GM21737 (cell line): Measurements from ENCODE around the gene SLC6A11.

Source experiments
- ATAC-seq: cut with Tn5 transposase; IDR thresholded peaks from one replicate; pipeline ENCODE4 v1.9.1; 2021; ENCODE audit warnings: mild to moderate bottlenecking, moderate library complexity; ENCODE audit not compliant: unreplicated experiment

Gene SLC6A11

DNA sequence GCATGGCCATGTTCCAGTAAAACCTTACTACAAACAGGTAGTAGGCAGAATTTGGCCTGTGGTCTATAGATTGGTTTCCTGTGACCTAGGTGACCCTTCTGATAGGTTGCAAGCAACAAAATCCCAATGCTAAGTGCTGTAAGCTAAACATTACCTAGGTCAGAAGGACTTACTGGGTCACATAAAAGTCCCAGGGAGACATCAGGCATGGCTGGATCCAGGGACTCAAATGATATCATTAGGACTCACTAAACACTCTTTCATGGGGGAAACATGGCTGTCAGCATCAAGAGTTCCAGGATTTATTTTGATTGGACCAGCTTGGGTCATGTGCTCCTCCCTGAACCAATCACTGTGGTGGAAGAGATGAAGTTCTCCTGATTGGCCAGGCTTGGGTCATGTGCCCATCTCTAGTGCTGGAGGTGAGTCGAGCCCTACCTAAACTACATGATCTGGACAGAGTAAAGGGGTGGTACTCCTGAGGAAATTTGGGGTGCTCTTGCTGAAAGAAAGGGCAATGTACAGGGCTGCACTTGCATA lies 159.7 kb downstream of the SLC6A11 start:
- no peak for ATAC-seq

DNA sequence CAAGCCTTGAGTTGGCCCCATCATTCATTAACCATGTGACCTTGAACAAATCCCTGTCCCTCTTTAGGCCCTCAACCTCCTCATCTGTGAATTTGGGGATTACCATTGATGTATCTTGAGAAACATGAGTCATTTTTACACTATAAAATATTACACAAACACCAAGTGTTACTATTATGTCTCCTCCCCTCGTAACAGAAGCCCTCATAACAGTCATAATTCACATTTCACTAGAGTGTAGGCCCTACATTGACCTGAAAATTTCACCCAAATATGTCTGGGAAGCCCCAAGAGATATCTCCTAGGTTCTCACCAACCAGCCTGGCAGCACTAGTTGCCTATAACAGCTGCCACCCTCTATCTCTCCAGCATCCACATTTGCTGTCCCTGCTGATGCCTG lies 160.7 kb downstream of the SLC6A11 start:
- ATAC-seq = no peak

DNA sequence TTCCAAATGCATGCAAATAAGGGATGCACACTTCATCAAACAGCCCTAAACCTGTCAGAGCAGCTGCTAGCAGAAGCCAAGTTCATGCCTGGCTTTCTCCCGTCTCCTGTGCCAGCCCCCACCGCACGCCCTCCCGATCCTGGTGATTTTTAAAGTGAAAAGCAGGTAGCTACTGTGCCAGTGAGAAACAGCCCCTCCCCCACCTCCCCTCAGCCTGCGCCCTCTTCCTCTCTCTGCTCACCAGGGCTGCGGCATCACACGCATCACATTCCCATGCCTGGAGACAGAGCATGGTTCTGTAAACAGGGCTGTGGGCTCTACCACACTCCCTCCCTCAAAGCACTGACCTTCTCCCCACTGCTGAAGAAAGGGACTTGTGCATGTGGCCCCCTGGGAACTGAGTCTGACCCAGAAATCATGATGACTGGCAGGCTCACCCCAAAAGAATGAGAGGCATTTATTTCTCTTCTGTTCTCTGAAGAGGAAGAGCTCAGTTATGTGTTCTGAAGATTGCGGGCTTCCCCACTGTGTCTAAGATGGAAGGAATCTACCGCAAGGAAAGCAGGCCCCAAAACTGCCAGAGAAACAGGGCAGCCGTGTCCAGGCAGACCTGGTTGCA lies 162.0 kb downstream of the SLC6A11 start:
- no peak for ATAC-seq

DNA sequence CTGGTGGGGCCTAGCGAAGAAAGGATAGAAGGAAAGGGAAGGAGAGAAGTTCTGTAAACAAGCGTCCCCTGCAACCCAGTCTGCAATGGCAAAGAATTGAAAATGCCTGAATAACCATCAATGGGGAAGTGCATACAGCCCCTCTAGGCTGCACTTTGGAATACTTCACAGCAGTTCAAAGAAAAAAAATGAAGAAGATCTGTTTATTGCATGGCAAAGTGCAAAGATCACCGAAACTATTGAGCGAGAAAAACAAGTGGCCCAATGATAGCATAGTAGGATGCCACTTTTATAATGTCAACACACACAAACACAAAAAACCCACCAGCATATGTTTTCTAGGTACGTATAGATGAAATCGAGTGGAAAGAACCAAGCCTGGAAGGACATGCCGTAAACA lies 162.9 kb downstream of the SLC6A11 start:
- no peak for ATAC-seq

DNA sequence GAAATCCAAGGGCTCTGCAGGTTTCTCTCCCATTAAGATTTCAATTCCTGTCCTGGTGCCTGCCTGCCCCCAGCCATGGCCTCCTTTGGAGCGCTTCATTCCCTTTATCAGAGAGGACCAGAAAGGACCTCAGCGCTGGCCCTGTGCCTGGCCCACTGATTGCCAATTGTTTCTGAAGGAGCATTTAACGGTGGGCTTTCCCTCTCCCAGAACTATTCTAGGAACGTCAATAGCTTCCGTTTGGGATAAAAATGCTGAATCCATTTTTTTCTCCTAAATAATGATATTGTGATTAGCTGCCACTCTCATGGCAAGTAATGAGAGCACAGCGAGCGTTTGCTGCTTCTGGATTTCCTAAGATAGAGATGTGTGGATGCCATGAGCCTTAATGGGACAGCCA lies 164.3 kb downstream of the SLC6A11 start:
- ATAC-seq = no peak

DNA sequence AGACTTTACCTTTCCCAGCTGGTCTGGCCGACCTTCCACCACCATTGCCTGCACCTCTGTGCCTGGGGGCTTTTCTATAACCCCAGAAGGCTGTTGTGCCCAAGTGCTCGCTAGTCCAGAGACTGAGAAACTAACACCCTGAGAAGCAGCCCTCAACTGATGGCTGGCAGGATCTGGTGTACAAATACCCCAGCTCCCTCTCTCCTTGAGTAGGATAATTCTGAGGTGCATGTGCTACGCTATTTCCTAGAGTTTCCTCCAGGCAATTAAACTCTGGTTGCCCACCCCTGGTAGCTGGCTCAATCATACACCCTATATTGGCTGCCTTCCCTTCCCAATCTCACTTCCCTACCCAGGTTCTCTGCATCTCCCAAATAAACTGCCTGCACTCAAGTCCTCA lies 165.0 kb downstream of the SLC6A11 start:
- ATAC-seq = no peak

DNA sequence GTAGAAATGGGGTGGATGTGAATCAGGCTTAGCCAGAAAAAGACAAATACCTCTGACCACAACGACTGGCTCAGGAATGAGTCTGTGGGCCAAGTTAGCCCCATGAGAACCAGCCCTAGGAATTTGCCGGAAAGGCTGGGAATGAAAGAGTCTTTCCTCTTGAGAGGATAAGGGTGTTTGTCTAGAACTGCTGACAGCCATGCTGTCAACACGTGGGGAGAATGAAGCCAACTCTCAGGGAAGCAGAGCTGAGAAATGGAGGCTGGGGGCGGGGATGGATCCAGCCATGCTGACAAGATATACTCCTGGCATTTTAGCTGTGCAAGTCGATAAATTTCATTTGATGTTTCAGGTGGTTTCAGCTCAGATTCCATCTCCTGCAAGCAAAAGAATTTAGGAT lies 165.9 kb downstream of the SLC6A11 start:
- no peak for ATAC-seq

DNA sequence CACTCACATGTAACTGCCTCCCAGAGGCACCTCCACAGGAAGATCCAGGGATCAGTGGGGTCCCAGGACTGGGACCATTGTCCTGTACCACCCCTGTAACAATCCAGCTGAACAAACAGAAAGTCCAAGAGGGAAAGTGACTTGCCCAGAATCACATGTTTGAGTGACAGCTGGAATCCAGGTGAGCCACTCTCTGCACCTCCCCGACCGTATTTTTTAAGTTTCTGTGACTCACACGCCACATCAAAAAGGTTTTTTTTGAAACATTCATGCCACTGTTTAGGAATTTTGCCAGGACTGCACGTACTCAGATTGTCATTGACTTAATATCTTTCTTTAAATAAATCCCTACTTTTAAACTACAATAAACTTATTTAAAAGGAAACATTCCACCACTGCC lies 166.8 kb downstream of the SLC6A11 start:
- no peak for ATAC-seq

DNA sequence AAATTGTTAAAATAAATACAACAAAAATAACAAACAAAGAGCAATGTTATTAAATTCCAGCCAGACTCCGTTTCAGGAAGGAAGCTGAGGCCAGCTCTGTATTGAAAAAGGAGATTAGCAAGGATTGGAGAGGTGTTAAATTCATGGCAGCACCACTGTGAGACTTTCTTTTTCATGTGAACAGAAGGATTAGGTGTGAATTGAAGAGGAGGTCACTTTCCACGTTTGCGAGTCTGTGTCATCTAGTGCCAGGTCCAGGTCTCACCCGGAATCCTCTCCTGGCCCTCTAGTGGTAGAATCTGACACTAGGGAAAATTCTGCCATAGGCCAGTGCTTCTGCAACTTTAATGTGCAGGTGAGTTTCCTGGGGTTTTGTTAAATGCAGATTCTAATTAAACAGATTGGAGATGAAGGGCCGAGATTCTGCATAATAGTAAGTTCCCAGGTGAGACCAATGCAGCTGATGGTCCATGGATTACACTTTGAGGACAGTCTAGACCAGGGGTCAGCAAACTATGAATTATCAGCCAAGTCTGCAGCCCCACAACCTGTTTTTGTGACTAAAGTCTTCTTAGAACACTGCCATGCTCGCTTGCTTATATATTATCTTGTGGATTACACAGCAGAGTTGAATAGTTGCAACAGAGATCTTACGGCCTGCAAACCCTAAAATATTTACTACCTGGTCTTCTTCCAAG lies 167.3 kb downstream of the SLC6A11 start:
- no peak for ATAC-seq

DNA sequence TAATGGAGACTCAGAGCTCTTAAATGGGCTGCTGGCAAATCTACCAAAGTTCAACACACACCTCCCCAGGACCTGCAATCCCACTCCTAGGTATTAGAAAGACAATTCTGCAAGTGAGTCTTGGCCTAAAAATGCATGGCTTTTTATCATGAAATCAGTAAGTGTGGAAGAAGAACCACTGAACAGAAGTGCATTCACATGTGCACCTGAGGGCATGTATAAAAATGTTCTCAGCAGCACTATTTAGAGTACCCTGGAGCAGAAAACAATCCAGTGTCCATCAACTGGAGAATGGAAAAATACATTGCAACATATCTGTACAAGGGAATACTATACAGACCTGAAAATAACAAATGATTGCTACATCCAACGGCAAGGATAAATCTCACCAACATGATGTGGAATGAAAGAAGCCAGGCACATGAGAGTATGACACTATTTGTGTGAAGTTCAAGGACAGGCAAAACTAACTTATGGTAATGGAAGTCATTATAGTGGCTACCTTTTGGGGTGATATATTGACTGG lies 168.4 kb downstream of the SLC6A11 start:
- ATAC-seq = no peak

DNA sequence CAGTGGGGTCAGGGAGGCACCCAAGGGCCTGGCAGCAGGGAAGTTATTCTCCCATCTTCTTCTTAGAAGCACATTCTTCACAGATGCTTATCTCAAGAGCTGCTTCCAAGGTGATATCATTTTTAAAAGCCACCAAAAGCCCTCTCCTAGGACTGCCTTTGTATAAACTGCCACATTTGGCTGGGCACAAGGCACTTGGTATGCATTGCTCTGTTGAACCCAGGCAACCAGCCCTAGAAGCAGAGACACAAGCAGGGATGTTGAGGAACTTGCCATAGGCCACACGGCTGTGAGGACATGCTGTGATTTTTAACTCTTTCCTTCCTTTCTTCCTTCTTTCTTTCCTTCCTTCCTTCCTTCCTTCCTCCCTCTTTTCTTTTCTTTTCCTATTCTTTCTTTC lies 169.2 kb downstream of the SLC6A11 start:
- ATAC-seq = no peak

DNA sequence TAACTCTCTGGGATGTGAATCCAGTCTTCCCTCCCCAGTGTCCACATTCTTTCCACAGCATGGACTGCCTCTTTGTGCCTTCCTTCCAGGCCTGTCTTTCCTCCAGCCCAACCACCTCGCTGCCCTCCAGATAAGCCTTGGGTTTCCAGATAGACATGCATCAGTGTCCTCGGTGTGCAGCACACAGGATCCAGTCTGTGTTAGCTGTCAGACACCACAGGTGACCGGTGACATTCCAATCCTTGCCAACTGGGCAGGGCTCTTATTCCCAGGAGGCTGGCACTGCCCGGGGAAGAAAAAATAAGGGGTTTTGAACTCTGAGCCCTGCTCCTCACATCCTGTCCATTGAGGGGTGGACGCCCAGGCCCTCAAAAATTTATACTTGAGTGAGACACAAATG lies 170.6 kb downstream of the SLC6A11 start:
- ATAC-seq = no peak

DNA sequence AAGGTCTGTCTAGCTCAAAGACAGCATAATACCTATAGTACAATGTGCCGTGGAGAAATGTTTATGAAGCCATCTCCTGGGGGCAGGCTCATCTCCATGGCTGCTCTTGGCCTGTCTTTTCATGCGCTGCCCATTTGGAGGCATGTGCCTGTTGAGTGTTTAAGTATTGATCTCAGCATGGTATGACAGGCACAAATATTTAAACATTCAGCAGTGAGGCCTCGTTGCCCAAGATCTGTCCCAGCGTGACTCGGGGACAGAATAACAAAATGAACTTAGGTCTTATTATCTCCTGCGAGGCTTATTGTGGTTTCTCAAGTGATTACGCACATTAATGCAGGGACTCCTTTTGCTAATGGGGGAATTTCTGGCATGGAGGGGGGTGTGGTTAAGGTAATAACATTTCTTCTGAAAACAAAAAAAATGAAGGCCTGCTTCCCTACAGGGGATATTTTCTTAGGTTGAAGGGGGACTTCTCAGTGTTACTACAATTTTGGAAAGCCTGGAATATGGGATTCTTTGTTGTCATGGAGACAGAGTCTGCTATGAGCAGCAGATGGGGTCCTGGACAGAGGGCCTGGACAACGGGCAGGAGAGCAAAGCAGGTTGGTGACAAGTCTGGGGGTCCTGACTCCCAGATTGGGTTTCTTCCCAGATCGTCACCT lies 172.1 kb downstream of the SLC6A11 start:
- ATAC-seq = no peak

DNA sequence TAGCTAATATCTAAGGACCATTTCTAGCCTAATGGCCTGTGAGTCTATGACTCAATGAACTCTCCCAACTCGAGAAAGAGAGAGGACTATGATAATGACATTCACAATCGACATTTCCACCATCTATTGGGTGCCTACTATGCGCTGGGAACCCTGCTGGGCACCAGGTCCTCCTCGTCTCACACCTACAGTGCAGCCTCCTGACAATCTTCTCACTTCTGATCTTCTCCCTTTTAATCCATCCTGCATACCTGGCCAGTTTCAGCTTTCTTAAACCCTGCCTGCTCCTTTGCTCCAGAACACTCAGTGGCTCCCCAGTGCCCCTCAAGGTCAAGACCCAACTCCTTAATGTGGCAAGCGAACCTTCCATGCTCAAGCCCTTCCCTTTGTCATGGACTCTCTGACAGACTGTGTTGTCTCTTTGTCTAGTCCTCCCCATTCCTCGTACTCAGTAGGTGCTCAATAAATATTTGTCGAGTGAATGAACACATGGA lies 173.0 kb downstream of the SLC6A11 start:
- ATAC-seq = no peak
